Measurements from ENCODE around the gene ALDH5A1. TPM values are rescaled to one million over a fixed set of nuclear protein-coding genes. Genes with fewer than 3 reads are reported as not detected.

ALDH5A1 gene
- polyA plus RNA-seq, 1 experiment, result 0.35 TPM

GRCh38 chr6:24535210-24535609 is 40.4 kb downstream of the ALDH5A1 start:
- no peaks in the 10 kb centered on the region for H3K9me3 ChIP-seq (ENCODE audit: control insufficient read depth, insufficient read depth, low read length)
- DNase-seq (ENCODE audit: low read depth, low spot score), result no peak
- ChIA-PET POLR2A (no interaction called here), CTCF (interaction anchor here (2.7 kb wide), 1 partner anchor 14 kb away, joined by 8 read pairs; no protein-coding TSS in a partner anchor)
- H3K27me3 ChIP-seq (ENCODE audit: control insufficient read depth, insufficient read depth, low read length), result no peaks in the 10 kb centered on the region
- no peak for TF ChIP-seq CTCF (IDR thresholded peaks at IDR 0.05; ENCODE audit: low read depth, low read length)
- H3K4me3 ChIP-seq (ENCODE audit: low read depth, low read length), result no peak overlapping the region
- no peak overlapping the region for H3K27ac ChIP-seq (ENCODE audit: low read depth, low read length)

GRCh38 chr6:24536466-24536865 is 41.7 kb downstream of the ALDH5A1 start:
- TF ChIP-seq CTCF (IDR thresholded peaks at IDR 0.05; ENCODE audit: low read depth, low read length), result no peak
- DNase-seq (ENCODE audit: low read depth, low spot score), result no peak
- ChIA-PET CTCF (interaction anchor here (2.7 kb wide), 1 partner anchor 15 kb away, joined by 8 read pairs; no protein-coding TSS in a partner anchor), POLR2A (no interaction called here)
- Histone ChIP-seq H3K27me3 (ENCODE audit: control insufficient read depth, insufficient read depth, low read length) (no peaks in the 10 kb centered on the region), H3K27ac (ENCODE audit: low read depth, low read length) (no peak overlapping the region), H3K9me3 (ENCODE audit: control insufficient read depth, insufficient read depth, low read length) (no peaks in the 10 kb centered on the region), H3K4me3 (ENCODE audit: low read depth, low read length) (no peak overlapping the region)

- TF ChIP-seq CTCF (IDR thresholded peaks at IDR 0.05; ENCODE audit: low read depth, low read length), result no peak
- no peak overlapping the region for H3K27ac ChIP-seq (ENCODE audit: low read depth, low read length)
- ChIA-PET POLR2A (no interaction called here), CTCF (interaction anchor here (2.7 kb wide), 1 partner anchor 16 kb away, joined by 8 read pairs; no protein-coding TSS in a partner anchor)
- no peaks in the 10 kb centered on the region for H3K27me3 ChIP-seq (ENCODE audit: control insufficient read depth, insufficient read depth, low read length)
- no peak overlapping the region for H3K4me3 ChIP-seq (ENCODE audit: low read depth, low read length)
- H3K9me3 ChIP-seq (ENCODE audit: control insufficient read depth, insufficient read depth, low read length), result no peaks in the 10 kb centered on the region
- no peak for DNase-seq (ENCODE audit: low read depth, low spot score)
Measured at GRCh38 chr6:24537082-24537699, 42.4 kb downstream of the ALDH5A1 start.

GRCh38 chr6:24537771-24538385 is 43.1 kb downstream of the ALDH5A1 start:
- ChIA-PET POLR2A (no interaction called here), CTCF (interaction anchor here (0.6 to 2.7 kb wide), 2 partner anchors 17 kb away, joined by 5 to 8 read pairs; no protein-coding TSS in a partner anchor)
- no peak for DNase-seq (ENCODE audit: low read depth, low spot score)

More at GRCh38 chr6:24537771-24538385, 43.1 kb downstream of the ALDH5A1 start:
- no peak for TF ChIP-seq CTCF (IDR thresholded peaks at IDR 0.05; ENCODE audit: low read depth, low read length)
- no peak overlapping the region for H3K27ac ChIP-seq (ENCODE audit: low read depth, low read length)
- no peaks in the 10 kb centered on the region for H3K27me3 ChIP-seq (ENCODE audit: control insufficient read depth, insufficient read depth, low read length)
- H3K4me3 ChIP-seq (ENCODE audit: low read depth, low read length), result no peak overlapping the region
- no peaks in the 10 kb centered on the region for H3K9me3 ChIP-seq (ENCODE audit: control insufficient read depth, insufficient read depth, low read length)

All from AG04450 (cell line).